ENCODE results near the gene HOXC12.

The HOXC12 gene

DNA sequence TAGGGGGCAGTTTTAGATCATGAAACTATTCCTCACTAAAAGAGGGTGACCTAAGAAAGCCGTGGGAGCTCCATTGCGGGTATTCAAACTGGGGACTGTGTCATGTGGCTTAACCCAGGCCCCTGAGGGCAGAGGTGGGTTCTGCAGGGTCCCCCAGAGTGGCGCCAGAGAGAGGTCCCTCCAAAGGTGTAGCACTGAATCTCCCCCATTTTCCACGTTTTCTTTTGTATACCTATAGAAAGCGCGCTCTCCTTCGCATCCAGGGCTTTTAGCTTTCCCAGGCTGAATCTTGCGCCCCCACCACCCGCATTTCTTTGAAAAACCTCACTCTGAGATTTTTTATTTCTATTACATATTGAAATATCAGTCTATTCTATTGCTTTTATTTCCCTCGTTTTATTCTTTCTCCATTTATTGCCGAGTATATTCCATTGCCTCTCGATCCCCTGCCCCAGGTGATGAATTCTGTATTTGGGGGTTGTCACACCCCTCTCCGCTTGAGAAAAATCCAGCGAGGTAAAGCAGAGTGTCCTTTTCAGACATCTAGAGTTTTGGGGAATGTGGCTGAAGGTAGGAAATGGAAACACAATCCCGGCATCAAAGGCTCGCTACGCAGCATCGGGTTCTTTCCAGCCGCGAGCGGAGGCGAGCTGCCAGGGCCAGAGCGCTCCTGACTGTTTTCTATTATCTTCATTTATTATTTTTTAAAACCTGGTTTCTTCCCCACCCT, 16.9 kb upstream of the HOXC12 start:
- TF ChIP-seq, protein P1, sequence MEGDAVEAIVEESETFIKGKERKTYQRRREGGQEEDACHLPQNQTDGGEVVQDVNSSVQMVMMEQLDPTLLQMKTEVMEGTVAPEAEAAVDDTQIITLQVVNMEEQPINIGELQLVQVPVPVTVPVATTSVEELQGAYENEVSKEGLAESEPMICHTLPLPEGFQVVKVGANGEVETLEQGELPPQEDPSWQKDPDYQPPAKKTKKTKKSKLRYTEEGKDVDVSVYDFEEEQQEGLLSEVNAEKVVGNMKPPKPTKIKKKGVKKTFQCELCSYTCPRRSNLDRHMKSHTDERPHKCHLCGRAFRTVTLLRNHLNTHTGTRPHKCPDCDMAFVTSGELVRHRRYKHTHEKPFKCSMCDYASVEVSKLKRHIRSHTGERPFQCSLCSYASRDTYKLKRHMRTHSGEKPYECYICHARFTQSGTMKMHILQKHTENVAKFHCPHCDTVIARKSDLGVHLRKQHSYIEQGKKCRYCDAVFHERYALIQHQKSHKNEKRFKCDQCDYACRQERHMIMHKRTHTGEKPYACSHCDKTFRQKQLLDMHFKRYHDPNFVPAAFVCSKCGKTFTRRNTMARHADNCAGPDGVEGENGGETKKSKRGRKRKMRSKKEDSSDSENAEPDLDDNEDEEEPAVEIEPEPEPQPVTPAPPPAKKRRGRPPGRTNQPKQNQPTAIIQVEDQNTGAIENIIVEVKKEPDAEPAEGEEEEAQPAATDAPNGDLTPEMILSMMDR (IDR thresholded peaks at IDR 0.05; ENCODE audit: low read depth, low read length), result no peak
- no peak for DNase-seq (ENCODE audit: extremely low read depth, low read depth)

- no peak for DNase-seq (ENCODE audit: extremely low read depth, low read depth)
- TF ChIP-seq, protein P1 (IDR thresholded peaks at IDR 0.05; ENCODE audit: low read depth, low read length), result no peak
Measured at GRCh38 chr12:53938326-53939140, 16.2 kb upstream of the HOXC12 start, which contains the start of gene HOXC13. TSS of gene HOXC13 (plus strand) at chr12:53938831. CDS start at chr12:53938907, 76 bp downstream.

- no peak for DNase-seq (ENCODE audit: extremely low read depth, low read depth)
- TF ChIP-seq, protein P1 (IDR thresholded peaks at IDR 0.05; ENCODE audit: low read depth, low read length), result no peak
Measured at GRCh38 chr12:53939141-53940108, 15.3 kb upstream of the HOXC12 start.

GRCh38 chr12:53940443-53941014, 14.2 kb upstream of the HOXC12 start:
- TF ChIP-seq, protein P1 (IDR thresholded peaks at IDR 0.05; ENCODE audit: low read depth, low read length), result no peak

GRCh38 chr12:53941187-53941586, 13.5 kb upstream of the HOXC12 start:
- DNase-seq (ENCODE audit: extremely low read depth, low read depth), result no peak
- TF ChIP-seq, protein P1 (IDR thresholded peaks at IDR 0.05; ENCODE audit: low read depth, low read length), result no peak

More at GRCh38 chr12:53940443-53941014, 14.2 kb upstream of the HOXC12 start:
- no peak for DNase-seq (ENCODE audit: extremely low read depth, low read depth)

DNA sequence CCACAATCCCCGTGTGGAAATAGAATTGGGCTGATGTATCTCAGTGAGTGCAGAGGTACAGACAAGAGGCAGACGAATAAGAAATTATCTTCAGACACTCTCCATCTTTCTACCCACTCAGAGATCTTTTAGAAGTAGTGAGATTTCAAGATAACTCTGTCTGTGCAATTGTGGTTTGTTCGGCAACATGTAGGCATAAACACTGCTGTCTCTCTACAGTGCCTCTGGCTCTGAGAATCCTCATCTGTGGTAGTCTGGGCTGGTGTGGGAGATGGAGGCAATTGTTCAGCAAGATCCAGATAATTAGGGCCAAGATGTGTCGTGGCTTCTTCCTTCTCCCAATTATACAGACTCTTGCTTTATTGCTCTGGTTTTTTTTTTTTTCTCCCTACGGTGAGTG, 13.0 kb upstream of the HOXC12 start:
- no peak for DNase-seq (ENCODE audit: extremely low read depth, low read depth)
- TF ChIP-seq, protein P1 (IDR thresholded peaks at IDR 0.05; ENCODE audit: low read depth, low read length), result no peak
